Panc1 (cell line): ENCODE measurements around the gene SIRPB2.

Experiments used
- CTCF ChIP-seq: fragments of 450-650 bp; IDR thresholded peaks from 2 replicates; pipeline ENCODE4 v1.5.1; 2017; ENCODE audit warnings: mild to moderate bottlenecking
- TCF7L2 ChIP-seq: IDR thresholded peaks from 2 replicates; pipeline ENCODE4 v1.6.1; 2011; ENCODE audit warnings: mild to moderate bottlenecking, low read depth, low read length, inconsistent platforms

GRCh38 chr20:1473246-1474220 is 17.7 kb downstream of the SIRPB2 start:
- no peak for TF ChIP-seq CTCF
- no peak for TF ChIP-seq TCF7L2
